ENCODE data around the gene FCHSD2.

DNA sequence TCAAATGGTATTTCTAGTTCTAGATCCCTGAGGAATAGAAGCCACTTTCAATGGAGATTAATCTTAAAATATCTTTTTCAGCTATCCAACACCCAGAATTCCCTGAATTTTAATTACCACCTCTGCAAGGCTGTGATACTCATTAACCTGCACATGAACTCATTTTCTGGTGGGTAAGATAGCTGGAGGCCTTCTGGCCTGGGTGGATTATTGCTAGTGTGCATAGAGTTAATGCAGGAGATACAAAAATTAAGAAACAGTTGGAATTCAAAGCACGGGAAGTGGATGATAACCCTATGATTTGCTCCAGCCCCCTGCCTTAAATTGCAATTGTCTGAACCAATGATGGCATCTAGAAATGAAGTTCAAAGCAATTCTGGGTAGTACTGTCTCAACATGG, 212.9 kb downstream of the FCHSD2 start:
- TF ChIP-seq, protein P1, sequence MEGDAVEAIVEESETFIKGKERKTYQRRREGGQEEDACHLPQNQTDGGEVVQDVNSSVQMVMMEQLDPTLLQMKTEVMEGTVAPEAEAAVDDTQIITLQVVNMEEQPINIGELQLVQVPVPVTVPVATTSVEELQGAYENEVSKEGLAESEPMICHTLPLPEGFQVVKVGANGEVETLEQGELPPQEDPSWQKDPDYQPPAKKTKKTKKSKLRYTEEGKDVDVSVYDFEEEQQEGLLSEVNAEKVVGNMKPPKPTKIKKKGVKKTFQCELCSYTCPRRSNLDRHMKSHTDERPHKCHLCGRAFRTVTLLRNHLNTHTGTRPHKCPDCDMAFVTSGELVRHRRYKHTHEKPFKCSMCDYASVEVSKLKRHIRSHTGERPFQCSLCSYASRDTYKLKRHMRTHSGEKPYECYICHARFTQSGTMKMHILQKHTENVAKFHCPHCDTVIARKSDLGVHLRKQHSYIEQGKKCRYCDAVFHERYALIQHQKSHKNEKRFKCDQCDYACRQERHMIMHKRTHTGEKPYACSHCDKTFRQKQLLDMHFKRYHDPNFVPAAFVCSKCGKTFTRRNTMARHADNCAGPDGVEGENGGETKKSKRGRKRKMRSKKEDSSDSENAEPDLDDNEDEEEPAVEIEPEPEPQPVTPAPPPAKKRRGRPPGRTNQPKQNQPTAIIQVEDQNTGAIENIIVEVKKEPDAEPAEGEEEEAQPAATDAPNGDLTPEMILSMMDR (IDR thresholded peaks at IDR 0.05; ENCODE audit: low read depth, low read length) = no peak
- TF ChIP-seq, protein P2, sequence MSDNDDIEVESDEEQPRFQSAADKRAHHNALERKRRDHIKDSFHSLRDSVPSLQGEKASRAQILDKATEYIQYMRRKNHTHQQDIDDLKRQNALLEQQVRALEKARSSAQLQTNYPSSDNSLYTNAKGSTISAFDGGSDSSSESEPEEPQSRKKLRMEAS (IDR thresholded peaks at IDR 0.05; ENCODE audit: low read depth, low read length) = no peak
- no peak for TF ChIP-seq POLR2A (IDR thresholded peaks at IDR 0.05; ENCODE audit: extremely low read depth, insufficient read length)

Measured in NB4 (cell line).